ENCODE results near the gene CT45A1. TPM values are rescaled to one million over a fixed set of nuclear protein-coding genes. Genes with fewer than 3 reads are reported as not detected.
"Not testable (repeated sequence)": the region's sequence is repeated elsewhere in the genome, so short reads cannot be mapped to it uniquely, and the experiment has no call there.

Gene CT45A1, protein sequence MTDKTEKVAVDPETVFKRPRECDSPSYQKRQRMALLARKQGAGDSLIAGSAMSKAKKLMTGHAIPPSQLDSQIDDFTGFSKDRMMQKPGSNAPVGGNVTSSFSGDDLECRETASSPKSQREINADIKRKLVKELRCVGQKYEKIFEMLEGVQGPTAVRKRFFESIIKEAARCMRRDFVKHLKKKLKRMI
- total RNA-seq, result not detected

DNA sequence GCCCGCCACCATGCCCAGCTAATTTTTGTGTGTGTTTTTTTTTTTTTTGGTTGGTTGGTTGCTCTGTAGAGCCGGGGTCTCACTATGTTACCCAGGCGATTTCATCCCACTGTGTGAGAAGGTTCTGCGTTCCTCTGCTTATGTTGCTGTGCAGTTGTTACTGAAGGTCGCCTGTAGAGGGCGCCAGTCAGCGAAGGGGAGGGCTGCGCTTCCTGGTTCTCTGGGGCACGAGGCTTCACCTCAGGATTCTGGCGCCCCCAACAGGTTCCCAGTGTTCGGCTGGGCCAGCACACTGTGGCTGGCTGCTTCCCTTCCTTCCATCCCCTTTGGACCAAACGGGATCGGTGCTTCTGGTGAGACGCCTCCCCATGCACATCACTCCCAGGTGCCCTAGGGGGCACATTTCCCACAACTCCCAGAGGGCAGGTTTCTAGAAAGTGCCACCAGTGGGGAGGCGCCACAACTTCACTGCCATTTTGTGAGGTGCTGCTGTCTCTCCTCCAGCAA lies at the start of gene CT45A1:
CT45A1 (plus strand) TSS at position 457 of the 507 bp plus-strand sequence. CDS start 5,302 bp downstream, outside the sequence.
- not testable (repeated sequence) for DNase-seq (ENCODE audit: low spot score); H3K27ac ChIP-seq; H3K4me1 ChIP-seq; H3K4me3 ChIP-seq; H3K27me3 ChIP-seq; H3K9me3 ChIP-seq; H3K36me3 ChIP-seq

DNA sequence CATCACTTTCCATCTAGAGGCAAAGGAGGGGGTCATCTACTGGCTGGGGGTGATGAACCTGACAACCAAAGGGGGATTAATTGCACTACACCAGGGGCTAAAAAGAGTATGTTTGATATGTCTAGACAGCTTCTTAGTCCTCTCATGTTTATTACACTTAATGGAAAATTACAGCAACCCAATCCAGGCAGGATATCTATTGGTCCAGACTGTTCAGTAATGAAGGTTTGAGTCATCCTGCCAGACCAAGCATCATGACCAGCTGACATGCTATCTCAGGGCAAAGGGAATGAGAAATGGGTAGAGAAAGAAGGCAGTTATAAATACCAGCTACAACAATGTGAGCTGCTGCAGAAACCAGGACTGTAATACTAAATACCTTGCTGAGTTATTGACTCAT lies 40.5 kb upstream of the CT45A1 start:
- DNase-seq (ENCODE audit: low spot score); H3K36me3 ChIP-seq; H3K27me3 ChIP-seq; H3K4me1 ChIP-seq; H3K27ac ChIP-seq; H3K4me3 ChIP-seq; H3K9me3 ChIP-seq: not testable (repeated sequence)

GRCh38 chrX:135688137-135688536 lies 25.3 kb upstream of the CT45A1 start:
- Histone ChIP-seq H3K27ac (no peak overlapping the region), H3K27me3 (no peaks in the 10 kb centered on the region), H3K4me3 (no peak overlapping the region), H3K36me3 (no peaks in the 10 kb centered on the region), H3K4me1 (no peaks in the 10 kb centered on the region), H3K9me3 (no peaks in the 10 kb centered on the region)
- TF ChIP-seq CTCF (IDR thresholded peaks at IDR 0.05), result no peak
- DNase-seq (ENCODE audit: low spot score), result no peak

GRCh38 chrX:135695471-135695870 lies 18.0 kb upstream of the CT45A1 start:
- Histone ChIP-seq H3K4me3 (no peak overlapping the region), H3K4me1 (no peaks in the 10 kb centered on the region), H3K27ac (no peak overlapping the region), H3K9me3 (no peaks in the 10 kb centered on the region), H3K27me3 (no peaks in the 10 kb centered on the region), H3K36me3 (no peaks in the 10 kb centered on the region)
- no peak for DNase-seq (ENCODE audit: low spot score)
- TF ChIP-seq CTCF (IDR thresholded peaks at IDR 0.05), result no peak

DNA sequence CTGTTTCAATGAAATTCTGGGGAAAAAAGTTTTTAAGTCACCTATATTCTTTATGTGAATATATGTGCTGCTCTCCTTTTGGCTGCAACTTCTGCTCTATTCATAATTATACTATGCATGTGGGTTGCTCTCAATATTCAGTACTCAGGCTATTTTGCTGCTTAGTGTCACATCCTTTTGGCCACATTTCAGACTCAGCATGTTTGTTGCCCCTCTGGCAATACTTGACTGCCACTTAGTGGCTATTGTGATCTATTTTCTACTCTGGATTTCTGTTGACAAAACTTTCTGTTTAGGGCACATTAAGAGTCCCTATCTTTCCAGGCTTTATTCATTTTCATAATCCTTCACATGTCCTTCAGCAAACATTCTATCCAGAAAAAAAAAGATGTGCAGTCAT lies 15.8 kb upstream of the CT45A1 start:
- TF ChIP-seq CTCF (IDR thresholded peaks at IDR 0.05), result no peak
- Histone ChIP-seq H3K27ac (no peak overlapping the region), H3K36me3 (no peaks in the 10 kb centered on the region), H3K4me1 (no peaks in the 10 kb centered on the region), H3K4me3 (no peak overlapping the region), H3K9me3 (no peaks in the 10 kb centered on the region), H3K27me3 (no peaks in the 10 kb centered on the region)
- DNase-seq (ENCODE audit: low spot score), result no peak

DNA sequence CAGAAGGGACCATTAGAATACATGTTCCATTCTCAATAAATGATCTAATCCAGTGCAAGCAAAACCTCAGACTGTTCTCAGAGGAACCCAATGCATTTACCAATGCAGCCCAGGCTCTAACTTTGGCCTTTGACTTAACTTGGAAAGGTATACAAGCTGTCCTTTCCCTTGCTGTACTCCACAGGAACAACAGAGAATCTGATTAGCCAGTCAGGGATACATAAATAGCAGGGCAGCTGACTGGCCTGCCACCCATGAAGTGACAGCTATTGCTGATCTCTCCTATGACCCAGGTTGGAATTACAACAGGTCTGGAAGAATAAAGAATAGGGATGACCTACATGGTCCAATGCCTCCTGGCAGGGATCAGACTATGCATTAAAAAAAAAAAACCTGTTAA lies 14.5 kb upstream of the CT45A1 start:
- Histone ChIP-seq H3K4me3 (no peak overlapping the region), H3K9me3 (no peaks in the 10 kb centered on the region), H3K27me3 (no peaks in the 10 kb centered on the region), H3K36me3 (no peaks in the 10 kb centered on the region), H3K4me1 (no peaks in the 10 kb centered on the region), H3K27ac (no peak overlapping the region)
- DNase-seq (ENCODE audit: low spot score), result no peak
- TF ChIP-seq CTCF (IDR thresholded peaks at IDR 0.05), result no peak

GRCh38 chrX:135707880-135708279 lies 5.6 kb upstream of the CT45A1 start:
- Histone ChIP-seq H3K36me3 (no peaks in the 10 kb centered on the region), H3K27me3 (no peaks in the 10 kb centered on the region), H3K9me3 (no peaks in the 10 kb centered on the region), H3K4me3 (no peak overlapping the region), H3K27ac (no peak overlapping the region), H3K4me1 (no peaks in the 10 kb centered on the region)
- peak in 1 of 2 donors; percentile 31 for TF ChIP-seq CTCF (IDR thresholded peaks at IDR 0.05)
- no peak for DNase-seq (ENCODE audit: low spot score)

Measured in right atrium auricular region (tissue), 2 donors.